Ramos (cell line): ENCODE measurements around the gene WDFY4.

ENCODE experiments used
- in situ Hi-C: fragments of 300-500 bp; cut with MboI; formaldehyde crosslinking; loops from one replicate; pipeline ENCODE4 v1.14.3; 2022; ENCODE audit warnings: low sequenced_read_pairs; ENCODE audit not compliant: unreplicated experiment

The WDFY4 gene

GRCh38 chr10:48947690-48948469 lies 263.2 kb downstream of the WDFY4 start:
- in situ Hi-C loops: no loop called here

- in situ Hi-C loops: no loop called here
Measured at GRCh38 chr10:48948470-48949037, 263.9 kb downstream of the WDFY4 start.

GRCh38 chr10:48951707-48952106 lies 267.0 kb downstream of the WDFY4 start:
- in situ Hi-C loops: no loop called here

- in situ Hi-C loops: no loop called here
Measured at GRCh38 chr10:48957361-48958151, 272.9 kb downstream of the WDFY4 start.

GRCh38 chr10:48958598-48959190 lies 274.0 kb downstream of the WDFY4 start:
- in situ Hi-C loops: no loop called here

GRCh38 chr10:48964038-48964437 lies 279.4 kb downstream of the WDFY4 start:
- in situ Hi-C loops: no loop called here

GRCh38 chr10:48965460-48965859 lies 280.8 kb downstream of the WDFY4 start:
- in situ Hi-C loops: no loop called here

- in situ Hi-C loops: no loop called here
Measured at GRCh38 chr10:48968036-48968435, 283.4 kb downstream of the WDFY4 start.

GRCh38 chr10:48970046-48970445 lies 285.4 kb downstream of the WDFY4 start:
- in situ Hi-C loops: no loop called here

- in situ Hi-C loops: no loop called here
Measured at GRCh38 chr10:48970654-48971053, 286.0 kb downstream of the WDFY4 start.

GRCh38 chr10:48973065-48973464 lies 288.4 kb downstream of the WDFY4 start:
- in situ Hi-C loops: no loop called here

GRCh38 chr10:48974510-48975156 lies 290.0 kb downstream of the WDFY4 start:
- in situ Hi-C loops: no loop called here

- in situ Hi-C loops: no loop called here
Measured at GRCh38 chr10:48976196-48976595, 291.5 kb downstream of the WDFY4 start.

- in situ Hi-C loops: no loop called here
Measured at GRCh38 chr10:48978318-48978717, 293.6 kb downstream of the WDFY4 start.

- in situ Hi-C loops: no loop called here
Measured at GRCh38 chr10:48981310-48981907, 296.7 kb downstream of the WDFY4 start.

GRCh38 chr10:48982584-48982983 lies 297.9 kb downstream of the WDFY4 start:
- in situ Hi-C loops: no loop called here

GRCh38 chr10:48983648-48984351 lies 299.1 kb downstream of the WDFY4 start:
- in situ Hi-C loops: no loop called here

GRCh38 chr10:48985621-48986158 lies 301.0 kb downstream of the WDFY4 start:
- in situ Hi-C loops: no loop called here

- in situ Hi-C loops: no loop called here
Measured at GRCh38 chr10:48990226-48990625, 305.6 kb downstream of the WDFY4 start.
